H9 (cell line): Measurements from ENCODE around the gene IGF2. TPM values are rescaled to one million over a fixed set of nuclear protein-coding genes. Genes with fewer than 3 reads are reported as not detected.

Source experiments
- DNase-seq: peaks from one replicate; pipeline ENCODE4 v3.0.0-alpha.2; 2017
- H2AFZ ChIP-seq: one replicate; pipeline ENCODE4 v1.6.1; 2013; ENCODE audit warnings: mild to moderate bottlenecking, low read length, control low read depth, moderate library complexity
- H2AK5ac ChIP-seq: 2 replicates; pipeline ENCODE4 v1.6.1; 2013; ENCODE audit warnings: low read length, control low read depth, mixed read lengths; ENCODE audit not compliant: insufficient read length
- H2BK120ac ChIP-seq: one replicate; pipeline ENCODE4 v1.6.1; 2013; ENCODE audit warnings: low read depth, mild to moderate bottlenecking, low read length, control low read depth, inconsistent platforms; ENCODE audit not compliant: poor library complexity, severe bottlenecking
- H2BK12ac ChIP-seq: 2 replicates; pipeline ENCODE4 v1.6.1; 2013; ENCODE audit warnings: low read length, control low read depth, mixed read lengths, low read depth; ENCODE audit not compliant: insufficient read length
- H2BK15ac ChIP-seq: 2 replicates; pipeline ENCODE4 v1.6.1; 2013; ENCODE audit warnings: low read depth, low read length, control low read depth
- H2BK20ac ChIP-seq: one replicate; pipeline ENCODE4 v1.6.1; 2013; ENCODE audit warnings: low read depth, mild to moderate bottlenecking, low read length, control low read depth, inconsistent platforms; ENCODE audit not compliant: poor library complexity, severe bottlenecking
- H2BK5ac ChIP-seq: 2 replicates; pipeline ENCODE4 v1.6.1; 2013; ENCODE audit warnings: low read length, control low read depth, mixed read lengths; ENCODE audit not compliant: insufficient read length
- H3K14ac ChIP-seq: 2 replicates; pipeline ENCODE4 v1.6.1; 2013; ENCODE audit warnings: low read length, control low read depth; ENCODE audit not compliant: insufficient read depth
- H3K18ac ChIP-seq: 2 replicates; pipeline ENCODE4 v1.6.1; 2013; ENCODE audit warnings: low read depth, mild to moderate bottlenecking, mixed read lengths, low read length, control low read depth; ENCODE audit not compliant: insufficient read length
- H3K23ac ChIP-seq: 2 replicates; pipeline ENCODE4 v1.6.1; 2013; ENCODE audit warnings: low read length, control low read depth, mixed read lengths, low read depth; ENCODE audit not compliant: insufficient read length
- H3K23me2 ChIP-seq: 2 replicates; pipeline ENCODE4 v1.6.1; 2013; ENCODE audit warnings: low read depth, mild to moderate bottlenecking, mixed read lengths, low read length, control low read depth; ENCODE audit not compliant: insufficient read length, poor library complexity, severe bottlenecking
- H3K27ac ChIP-seq: 2 replicates; pipeline ENCODE4 v1.5.1; 2013; ENCODE audit warnings: low read length, control low read depth, mixed read lengths, low read depth; ENCODE audit not compliant: insufficient read length
- H3K27me3 ChIP-seq: 2 replicates; pipeline ENCODE4 v1.6.1; 2013; ENCODE audit warnings: low read length, control low read depth, inconsistent platforms; ENCODE audit not compliant: insufficient read depth
- H3K4ac ChIP-seq: 2 replicates; pipeline ENCODE4 v1.6.1; 2013; ENCODE audit warnings: low read depth, mild to moderate bottlenecking, control low read depth, inconsistent platforms, low read length, moderate library complexity
- H3K4me1 ChIP-seq: 2 replicates; pipeline ENCODE4 v1.6.1; 2013; ENCODE audit warnings: low read length, control low read depth, inconsistent platforms; ENCODE audit not compliant: insufficient read depth
- H3K4me2 ChIP-seq: 2 replicates; pipeline ENCODE4 v1.6.1; 2013; ENCODE audit warnings: low read length, control low read depth, mixed read lengths; ENCODE audit not compliant: insufficient read length, insufficient read depth
- H3K56ac ChIP-seq: 2 replicates; pipeline ENCODE4 v1.6.1; 2013; ENCODE audit warnings: low read depth, mild to moderate bottlenecking, mixed read lengths, low read length, control low read depth; ENCODE audit not compliant: insufficient read length
- H3K79me1 ChIP-seq: 2 replicates; pipeline ENCODE4 v1.6.1; 2013; ENCODE audit warnings: low read depth, mild to moderate bottlenecking, moderate library complexity, low read length, control low read depth, inconsistent platforms; ENCODE audit not compliant: insufficient read depth, poor library complexity, severe bottlenecking
- H3K79me2 ChIP-seq: 2 replicates; pipeline ENCODE4 v1.6.1; 2013; ENCODE audit warnings: low read length, control low read depth, inconsistent platforms; ENCODE audit not compliant: insufficient read depth
- H3K9ac ChIP-seq: 2 replicates; pipeline ENCODE4 v1.6.1; 2013; ENCODE audit warnings: low read length, control low read depth, mixed read lengths; ENCODE audit not compliant: insufficient read length; ENCODE audit errors: extremely low read depth
- H3K9me3 ChIP-seq: one replicate; pipeline ENCODE4 v1.6.1; 2013; ENCODE audit warnings: low read depth, low read length, inconsistent platforms; ENCODE audit not compliant: control insufficient read depth
- H3T11ph ChIP-seq: one replicate; pipeline ENCODE4 v1.6.1; 2013; ENCODE audit warnings: mild to moderate bottlenecking, low read length, control low read depth, inconsistent platforms
- H4K20me1 ChIP-seq: one replicate; pipeline ENCODE4 v1.6.1; 2013; ENCODE audit not compliant: control insufficient read depth, insufficient read length, insufficient read depth
- H4K5ac ChIP-seq: 2 replicates; pipeline ENCODE4 v1.6.1; 2013; ENCODE audit warnings: low read depth, mild to moderate bottlenecking, mixed read lengths, low read length, control low read depth; ENCODE audit not compliant: insufficient read length
- H4K8ac ChIP-seq: replicated peaks from 2 replicates; pipeline ENCODE4 v1.6.1; 2013; ENCODE audit warnings: low read length, control low read depth, mixed read lengths, low read depth; ENCODE audit not compliant: insufficient read length
- H4K91ac ChIP-seq: 2 replicates; pipeline ENCODE4 v1.6.1; 2013; ENCODE audit warnings: low read depth, mild to moderate bottlenecking, moderate library complexity, mixed read lengths, low read length, control low read depth; ENCODE audit not compliant: insufficient read length
- H3K27ac Mint-ChIP-seq, 3 experiments: 2 replicates in 2 of 3; 3 replicates in 1 of 3; pipeline ENCODE4 v1.8.0; 2020 to 2021; ENCODE audit warnings: mixed read lengths in 3 of 3, mild to moderate bottlenecking in 1 of 3, moderate library complexity in 1 of 3
- H3K27me3 Mint-ChIP-seq: 2 replicates; pipeline ENCODE4 v1.8.0; 2021; ENCODE audit warnings: low read depth, mild to moderate bottlenecking, moderate library complexity, mixed read lengths
- H3K36me3 Mint-ChIP-seq, 3 experiments: 2 replicates in 2 of 3; 3 replicates in 1 of 3; pipeline ENCODE4 v1.8.0; 2020 to 2021; ENCODE audit warnings: low read depth in 3 of 3, mixed read lengths in 3 of 3; ENCODE audit not compliant: insufficient read depth in 1 of 3
- H3K4me1 Mint-ChIP-seq, 2 experiments: 2 replicates each; pipeline ENCODE4 v1.8.0; 2020; ENCODE audit warnings: mixed read lengths in 2 of 2
- H3K4me3 Mint-ChIP-seq, 2 experiments: 2 replicates in 1 of 2; 3 replicates in 1 of 2; pipeline ENCODE4 v1.8.0; 2020 to 2021; ENCODE audit warnings: mild to moderate bottlenecking in 2 of 2, mixed read lengths in 2 of 2, moderate library complexity in 1 of 2
- H3K9me3 Mint-ChIP-seq, 2 experiments: 2 replicates in 1 of 2; 3 replicates in 1 of 2; pipeline ENCODE4 v1.8.0; 2020; ENCODE audit warnings: mild to moderate bottlenecking in 2 of 2, mixed read lengths in 2 of 2, moderate library complexity in 1 of 2
- CTCF ChIP-seq: fragments of 200-600 bp; sonication (generic); conservative IDR thresholded peaks from 3 replicates; pipeline ENCODE4 v1.8.0; 2021; ENCODE audit warnings: antibody characterized with exemption, mild to moderate bottlenecking
- WGBS: extraction: QIAGEN DNeasy Blood & Tissue Kit; methylation state at CpG from one replicate; pipeline ENCODE4 v1.1.7; 2013; ENCODE audit warnings: missing lambda C conversion rate, low lambda C conversion rate, mixed read lengths; ENCODE audit not compliant: insufficient read length; ENCODE audit errors: extremely low coverage; 5-methylcytosine and 5-hydroxymethylcytosine counted together
- total RNA-seq: library from RNA; stranded (reverse); gene quantifications from 2 replicates; pipeline ENCODE4 v1.2.1, GENCODE V29; 2021

Gene IGF2
- total RNA-seq, 1 experiment from 2014 or later = 2.8 TPM

GRCh38 chr11:2091112-2091746 is 48.0 kb downstream of the IGF2 start:
- Histone ChIP-seq H3K18ac (no peak overlapping the region), H2BK12ac (no peak overlapping the region), H4K8ac (no peak overlapping the region), H2AK5ac (no peak overlapping the region), H3K23ac (no peak overlapping the region), H3K4me1 (no peaks in the 10 kb centered on the region), H3K79me1 (no peaks in the 10 kb centered on the region), H2BK120ac (no peak overlapping the region), H2AFZ (no peak overlapping the region), H3T11ph (no peak overlapping the region), H3K27ac (no peak overlapping the region), H2BK20ac (no peak overlapping the region), H3K4me2 (no peak overlapping the region), H4K91ac (no peak overlapping the region), H4K20me1 (no peaks in the 10 kb centered on the region), H3K14ac (no peak overlapping the region), H2BK15ac (no peak overlapping the region), H3K9me3 (no peaks in the 10 kb centered on the region), H3K79me2 (no peaks in the 10 kb centered on the region), H3K27me3 (no peaks in the 10 kb centered on the region), H4K5ac (no peak overlapping the region), H2BK5ac (no peak overlapping the region), H3K56ac (no peak overlapping the region), H3K23me2 (no peaks in the 10 kb centered on the region), H3K9ac (no peak overlapping the region), H3K4ac (no peak overlapping the region)
- Mint-ChIP-seq H3K9me3 (no peaks in the 10 kb centered on the region; a peak in 1 of 5 replicates), H3K4me3 (no peak overlapping the region), H3K27ac (peak overlapping the region in 1 of 3 experiments; percentile 82; a peak in 1 of 7 replicates), H3K27me3 (peaks cover 39% of the 10 kb centered on the region), H3K36me3 (peaks cover 0 to 4% (median 0%) of the 10 kb centered on the region in 3 experiments; a peak in 3 of 7 replicates), H3K4me1 (peaks cover 0 to 9% of the 10 kb centered on the region in 2 experiments; a peak in 2 of 4 replicates)
- no CpG with 5 or more reads among the region's 8 CpGs for WGBS
- DNase-seq = peak; percentile 15
- no peak for TF ChIP-seq CTCF
